LoVo (cell line): ENCODE data around the gene TTC28.

Source experiments
- DNase-seq: peaks from one replicate; pipeline ENCODE4 v3.0.0-alpha.2; 2016; ENCODE audit warnings: low spot score

TTC28 gene

GRCh38 chr22:28002863-28003565, 676.6 kb downstream of the TTC28 start:
- no peak for DNase-seq

GRCh38 chr22:28002181-28002700, 677.4 kb downstream of the TTC28 start:
- no peak for DNase-seq

GRCh38 chr22:28001171-28001835, 678.3 kb downstream of the TTC28 start:
- no peak for DNase-seq

GRCh38 chr22:28000361-28000760, 679.3 kb downstream of the TTC28 start:
- DNase-seq = no peak

- no peak for DNase-seq
Observed at GRCh38 chr22:27999876-28000275, 679.8 kb downstream of the TTC28 start.

- no peak for DNase-seq
Observed at GRCh38 chr22:27998511-27999410, 680.9 kb downstream of the TTC28 start.

- DNase-seq = no peak
Observed at GRCh38 chr22:27997538-27997937, 682.1 kb downstream of the TTC28 start.

- DNase-seq = no peak
Observed at GRCh38 chr22:27996981-27997380, 682.7 kb downstream of the TTC28 start.

GRCh38 chr22:27996529-27996925, 683.1 kb downstream of the TTC28 start:
- no peak for DNase-seq

- DNase-seq = no peak
Observed at GRCh38 chr22:27995801-27996528, 683.7 kb downstream of the TTC28 start.

- no peak for DNase-seq
Observed at GRCh38 chr22:27994481-27995331, 684.9 kb downstream of the TTC28 start.

- DNase-seq = no peak
Observed at GRCh38 chr22:27993774-27994350, 685.8 kb downstream of the TTC28 start.

GRCh38 chr22:27993201-27993635, 686.4 kb downstream of the TTC28 start:
- DNase-seq = no peak

- no peak for DNase-seq
Observed at GRCh38 chr22:27992294-27993165, 687.1 kb downstream of the TTC28 start.

- no peak for DNase-seq
Observed at GRCh38 chr22:27991586-27992293, 687.9 kb downstream of the TTC28 start.

GRCh38 chr22:27990879-27991278, 688.8 kb downstream of the TTC28 start:
- DNase-seq = peak; percentile 1

- no peak for DNase-seq
Observed at GRCh38 chr22:27990451-27990840, 689.2 kb downstream of the TTC28 start.

GRCh38 chr22:27989758-27990450, 689.7 kb downstream of the TTC28 start:
- no peak for DNase-seq
